IMR-90 (cell line): ENCODE results near the gene AGR3.

Source experiments
- BHLHE40 ChIP-seq: fragments of 150-350 bp; IDR thresholded peaks from 2 replicates; pipeline ENCODE4 v1.6.1; 2016; ENCODE audit warnings: mild to moderate bottlenecking, low read depth, low read length
- ELK1 ChIP-seq: fragments of 150-350 bp; IDR thresholded peaks from 2 replicates; pipeline ENCODE4 v1.6.1; 2016; ENCODE audit warnings: low read depth, mild to moderate bottlenecking, low read length, moderate library complexity, borderline replicate concordance
- FOS ChIP-seq: fragments of 150-350 bp; IDR thresholded peaks from 2 replicates; pipeline ENCODE4 v1.6.1; 2016; ENCODE audit warnings: low read depth, low read length
- NFE2L2 ChIP-seq: fragments of 150-350 bp; IDR thresholded peaks from 2 replicates; pipeline ENCODE4 v1.6.1; 2016; ENCODE audit warnings: low read depth, mild to moderate bottlenecking, low read length
- POLR2A ChIP-seq: IDR thresholded peaks from 2 replicates; pipeline ENCODE4 v1.6.1; 2012; ENCODE audit warnings: mild to moderate bottlenecking, low read depth, low read length
- RAD21 ChIP-seq: IDR thresholded peaks from 2 replicates; pipeline ENCODE4 v1.6.1; 2012; ENCODE audit warnings: low read length, improper control_type of control experiment
- RCOR1 ChIP-seq: IDR thresholded peaks from 2 replicates; pipeline ENCODE4 v1.6.1; 2012; ENCODE audit warnings: mild to moderate bottlenecking, low read length, improper control_type of control experiment; ENCODE audit not compliant: insufficient replicate concordance
- USF2 ChIP-seq: fragments of 150-350 bp; IDR thresholded peaks from 2 replicates; pipeline ENCODE4 v1.6.1; 2017; ENCODE audit warnings: mild to moderate bottlenecking, antibody characterized with exemption, low read length, low read depth
- TF ChIP-seq, protein P1 (sequence below): conservative IDR thresholded peaks from 2 replicates; pipeline ENCODE4 v1.5.1; 2012; ENCODE audit warnings: mild to moderate bottlenecking, low read depth, low read length, improper control_type of control experiment

GRCh38 chr7:16874066-16874465 is 7.7 kb downstream of the AGR3 start:
- TF ChIP-seq, protein P1, sequence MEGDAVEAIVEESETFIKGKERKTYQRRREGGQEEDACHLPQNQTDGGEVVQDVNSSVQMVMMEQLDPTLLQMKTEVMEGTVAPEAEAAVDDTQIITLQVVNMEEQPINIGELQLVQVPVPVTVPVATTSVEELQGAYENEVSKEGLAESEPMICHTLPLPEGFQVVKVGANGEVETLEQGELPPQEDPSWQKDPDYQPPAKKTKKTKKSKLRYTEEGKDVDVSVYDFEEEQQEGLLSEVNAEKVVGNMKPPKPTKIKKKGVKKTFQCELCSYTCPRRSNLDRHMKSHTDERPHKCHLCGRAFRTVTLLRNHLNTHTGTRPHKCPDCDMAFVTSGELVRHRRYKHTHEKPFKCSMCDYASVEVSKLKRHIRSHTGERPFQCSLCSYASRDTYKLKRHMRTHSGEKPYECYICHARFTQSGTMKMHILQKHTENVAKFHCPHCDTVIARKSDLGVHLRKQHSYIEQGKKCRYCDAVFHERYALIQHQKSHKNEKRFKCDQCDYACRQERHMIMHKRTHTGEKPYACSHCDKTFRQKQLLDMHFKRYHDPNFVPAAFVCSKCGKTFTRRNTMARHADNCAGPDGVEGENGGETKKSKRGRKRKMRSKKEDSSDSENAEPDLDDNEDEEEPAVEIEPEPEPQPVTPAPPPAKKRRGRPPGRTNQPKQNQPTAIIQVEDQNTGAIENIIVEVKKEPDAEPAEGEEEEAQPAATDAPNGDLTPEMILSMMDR = no peak
- TF ChIP-seq POLR2A = no peak
- TF ChIP-seq NFE2L2 = no peak
- no peak for TF ChIP-seq BHLHE40
- TF ChIP-seq USF2 = no peak
- TF ChIP-seq RAD21 = no peak
- TF ChIP-seq FOS = no peak
- TF ChIP-seq RCOR1 = no peak
- no peak for TF ChIP-seq ELK1
